GM19395 (cell line): ENCODE data around the gene ZFYVE16.
A peak's percentile ranks its signal among the peaks of the same experiment; 100 is the strongest.
"Not testable (repeated sequence)": the region's sequence is repeated elsewhere in the genome, so short reads cannot be mapped to it uniquely, and the experiment has no call there.

Source experiments
- ATAC-seq: cut with Tn5 transposase; IDR thresholded peaks from one replicate; pipeline ENCODE4 v1.9.1; 2021; ENCODE audit warnings: mild to moderate bottlenecking, moderate library complexity; ENCODE audit not compliant: unreplicated experiment

ZFYVE16 gene

GRCh38 chr5:80487444-80487828, 79.6 kb downstream of the ZFYVE16 start:
- ATAC-seq, result no peak

DNA sequence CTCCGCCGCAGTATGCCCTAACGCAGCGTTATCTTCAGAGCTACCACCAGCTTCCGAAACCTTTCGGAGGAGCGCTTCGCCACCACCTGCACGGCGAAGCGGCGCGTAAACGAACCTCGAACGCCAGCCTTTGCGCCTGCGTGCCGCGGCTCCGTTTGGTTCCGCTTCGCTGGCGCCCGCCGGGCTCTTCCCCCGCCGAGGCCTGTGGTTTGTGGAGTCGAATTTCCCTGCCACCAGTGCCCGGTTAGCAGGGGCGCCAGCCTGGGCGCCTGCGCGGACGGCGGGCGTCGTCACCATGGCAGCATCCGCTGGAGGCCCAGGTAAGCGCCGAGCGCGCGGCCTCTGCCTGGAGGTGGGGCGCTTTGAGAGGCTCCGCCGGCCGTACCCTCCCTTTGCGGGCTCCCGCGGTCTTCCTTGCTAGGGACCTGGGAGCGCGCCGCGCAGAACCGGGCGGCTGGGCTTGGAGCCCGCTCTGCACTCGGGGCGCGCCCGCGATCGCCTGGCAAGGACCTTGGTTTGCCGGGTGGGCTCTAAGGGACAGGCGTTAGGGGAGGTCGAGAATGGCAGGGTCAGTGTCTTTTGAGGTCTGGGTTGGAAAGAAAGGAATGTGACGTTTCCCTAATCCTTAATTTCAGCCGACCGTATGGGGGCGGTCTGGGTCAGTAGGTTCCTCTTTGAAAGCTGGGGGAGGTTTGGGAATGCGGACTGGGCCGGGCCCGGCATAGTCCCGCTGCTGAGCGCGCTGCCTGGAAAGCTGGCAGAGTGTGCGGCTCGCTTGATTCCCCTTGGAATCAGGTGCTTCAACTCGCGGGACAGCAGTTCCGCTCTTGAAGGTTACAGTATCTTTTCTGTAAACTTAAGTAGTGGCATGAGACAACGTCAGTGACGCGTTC, 80.2 kb downstream of the ZFYVE16 start, which contains the start of gene FAM151B:
TSS of gene FAM151B (plus strand) at position 272 of the 893 bp plus-strand sequence. CDS start at position 296, 24 bp downstream.
- ATAC-seq, result peak; percentile 92

- no peak for ATAC-seq
Measured at GRCh38 chr5:80491296-80491695, 83.4 kb downstream of the ZFYVE16 start.

DNA sequence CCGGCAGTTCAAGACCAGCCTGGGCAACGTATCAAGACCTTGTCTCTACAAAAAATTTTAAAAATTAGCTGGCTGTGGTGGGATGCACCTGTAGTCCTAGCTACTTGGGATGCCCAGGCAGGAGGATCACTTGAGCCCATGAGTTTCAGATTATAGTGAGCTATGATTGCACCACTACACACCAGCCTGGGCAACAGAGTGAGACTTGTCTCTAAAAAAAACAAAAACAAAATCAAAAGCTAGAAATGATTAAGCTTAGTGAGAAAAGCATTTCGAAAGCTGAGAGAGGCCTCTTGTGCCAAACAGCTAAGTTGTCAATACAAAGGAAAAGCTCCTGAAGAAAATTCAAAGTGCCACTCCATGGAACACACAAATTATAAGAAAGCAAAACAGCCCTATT, 84.9 kb downstream of the ZFYVE16 start:
- no peak for ATAC-seq

- not testable (repeated sequence) for ATAC-seq
Measured at GRCh38 chr5:80493443-80493842, 85.6 kb downstream of the ZFYVE16 start.

GRCh38 chr5:80495891-80496290, 88.0 kb downstream of the ZFYVE16 start:
- ATAC-seq, result no peak

DNA sequence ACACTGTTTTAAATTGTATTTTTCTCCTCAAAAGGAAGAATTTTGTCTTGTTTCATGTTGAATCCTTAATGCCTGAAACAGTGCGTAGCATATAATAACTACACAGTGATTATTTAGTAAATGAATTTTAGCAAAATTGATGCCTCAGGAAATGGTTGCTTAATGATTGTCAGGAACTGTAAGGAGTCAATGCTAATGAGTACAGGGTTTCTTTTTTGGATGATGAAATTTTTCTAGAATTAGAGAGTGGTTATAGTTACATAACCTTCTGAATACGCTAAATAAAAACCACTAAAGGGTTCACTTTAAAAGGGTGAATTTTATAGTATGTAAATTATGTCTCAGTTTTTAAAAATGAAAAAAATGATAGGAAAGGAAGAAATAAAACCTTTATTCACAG, 94.9 kb downstream of the ZFYVE16 start:
- ATAC-seq, result no peak

GRCh38 chr5:80503641-80504040, 95.8 kb downstream of the ZFYVE16 start:
- no peak for ATAC-seq

DNA sequence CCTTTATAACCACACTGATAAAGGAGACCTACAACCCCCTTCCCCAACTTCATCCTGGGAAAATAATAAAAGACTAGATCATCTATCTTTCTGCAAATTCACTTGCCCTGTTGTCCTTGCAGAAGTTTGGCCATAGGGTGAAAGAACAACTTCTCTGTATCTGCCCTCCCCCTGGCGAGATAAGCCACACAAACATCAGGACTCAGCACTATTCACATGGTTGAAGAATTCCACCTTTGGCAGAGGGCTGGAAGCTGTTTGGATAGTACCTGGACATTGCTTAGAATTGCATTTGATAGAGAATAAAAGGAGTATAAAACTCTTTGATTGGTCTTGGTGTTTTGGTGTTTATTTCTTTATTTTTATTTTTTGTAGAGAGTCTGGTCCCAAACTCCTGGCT, 97.0 kb downstream of the ZFYVE16 start:
- no peak for ATAC-seq

GRCh38 chr5:80507663-80508062, 99.8 kb downstream of the ZFYVE16 start:
- ATAC-seq, result no peak

GRCh38 chr5:80508844-80509243, 101.0 kb downstream of the ZFYVE16 start:
- ATAC-seq, result no peak

- no peak for ATAC-seq
Measured at GRCh38 chr5:80509362-80509761, 101.5 kb downstream of the ZFYVE16 start.

DNA sequence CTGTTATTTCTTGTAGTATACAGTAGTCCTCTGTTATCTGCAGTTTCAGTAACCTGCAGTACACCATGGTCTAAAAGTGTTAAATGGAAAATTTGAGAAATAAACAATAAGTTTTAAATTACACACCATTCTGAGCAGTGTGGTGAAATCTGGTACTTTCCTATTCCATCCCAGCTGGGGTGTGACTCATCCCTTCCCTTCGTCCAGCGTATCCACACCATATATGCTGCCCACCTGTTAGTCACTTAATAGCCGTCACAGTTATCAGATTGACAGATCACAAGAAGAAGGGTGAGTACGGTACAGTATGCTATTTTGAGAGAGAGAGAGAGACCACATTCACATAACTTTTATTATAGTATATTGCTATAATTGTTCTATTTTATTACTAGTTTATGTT, 109.0 kb downstream of the ZFYVE16 start:
- ATAC-seq, result no peak
